A549 (cell line): ENCODE data around the gene CHID1.
A peak's percentile ranks its signal among the peaks of the same experiment; 100 is the strongest.

Source experiments
- CTCF ChIP-seq: fragments of >200 bp; sonication (Bioruptor Twin); formaldehyde crosslinking; IDR thresholded peaks from 3 replicates; pipeline ENCODE4 v1.5.1; 2016
- HOXB13 ChIP-seq: fragments of 250-450 bp; sonication (Bioruptor Pico); IDR thresholded peaks from 2 replicates; pipeline ENCODE4 v1.5.0; 2020; ENCODE audit warnings: low read depth, mild to moderate bottlenecking, moderate library complexity
- MAZ ChIP-seq: fragments of 150-350 bp; IDR thresholded peaks from 2 replicates; pipeline ENCODE4 v1.6.1; 2014; ENCODE audit warnings: antibody characterized with exemption, low read depth, low read length, borderline replicate concordance
- MYC ChIP-seq: IDR thresholded peaks from 2 replicates; pipeline ENCODE4 v1.6.1; 2012; ENCODE audit warnings: mild to moderate bottlenecking, inconsistent platforms, low read length, improper control_type of control experiment, borderline replicate concordance
- USF2 ChIP-seq: fragments of 450-650 bp; IDR thresholded peaks from 2 replicates; pipeline ENCODE4 v1.6.1; 2014; ENCODE audit warnings: antibody characterized with exemption

- TF ChIP-seq MYC: no peak
- peak; percentile 16; the same call in 1 of the 3 replicates for TF ChIP-seq CTCF
- TF ChIP-seq HOXB13 (CRISPR knock-in tag): no peak
- no peak for TF ChIP-seq MAZ
- no peak for TF ChIP-seq USF2
Measured at GRCh38 chr11:944711-945470, 34.3 kb upstream of the CHID1 start.
